ENCODE data around the gene MMP27.
"Not testable (repeated sequence)": the region's sequence is repeated elsewhere in the genome, so short reads cannot be mapped to it uniquely, and the experiment has no call there.

The MMP27 gene

DNA sequence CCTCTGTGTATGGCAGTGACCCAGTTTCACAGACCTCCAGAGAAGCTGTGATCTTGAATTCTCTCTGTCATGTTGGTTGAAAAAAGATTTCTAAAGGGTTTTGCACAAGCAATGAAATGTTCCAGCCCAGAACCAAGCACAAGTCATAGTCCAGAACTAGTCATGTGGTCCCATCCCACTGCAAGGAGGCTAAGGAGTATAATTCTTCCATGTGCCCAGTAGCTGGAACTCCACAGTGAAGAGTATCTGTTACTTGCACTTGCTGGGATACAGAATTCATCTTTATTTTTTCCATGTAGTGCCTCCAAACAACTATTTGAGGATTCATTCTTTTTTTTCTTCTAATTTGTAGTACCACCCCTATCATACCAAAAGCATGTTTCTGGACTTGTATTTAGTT, 29.1 kb upstream of the MMP27 start:
- Histone ChIP-seq H3K79me2 (ENCODE audit: insufficient read depth, low read depth) (no peaks in the 10 kb centered on the region), H3K27ac (no peak overlapping the region), H3K4me1 (ENCODE audit: low read depth, poor library complexity, severe bottlenecking) (no peaks in the 10 kb centered on the region), H3K36me3 (ENCODE audit: insufficient read depth) (no peaks in the 10 kb centered on the region), H3K4me2 (no peak overlapping the region), H3K27me3 (ENCODE audit: insufficient read depth, low read depth) (no peaks in the 10 kb centered on the region), H3K9ac (no peak overlapping the region), H4K20me1 (ENCODE audit: insufficient read depth) (no peaks in the 10 kb centered on the region), H2AFZ (ENCODE audit: low read depth) (no peak overlapping the region), H3K4me3 (IDR thresholded peaks at IDR 0.05; ENCODE audit: insufficient read depth, low read depth, low read length) (no peak overlapping the region)
- TF ChIP-seq, protein P1, sequence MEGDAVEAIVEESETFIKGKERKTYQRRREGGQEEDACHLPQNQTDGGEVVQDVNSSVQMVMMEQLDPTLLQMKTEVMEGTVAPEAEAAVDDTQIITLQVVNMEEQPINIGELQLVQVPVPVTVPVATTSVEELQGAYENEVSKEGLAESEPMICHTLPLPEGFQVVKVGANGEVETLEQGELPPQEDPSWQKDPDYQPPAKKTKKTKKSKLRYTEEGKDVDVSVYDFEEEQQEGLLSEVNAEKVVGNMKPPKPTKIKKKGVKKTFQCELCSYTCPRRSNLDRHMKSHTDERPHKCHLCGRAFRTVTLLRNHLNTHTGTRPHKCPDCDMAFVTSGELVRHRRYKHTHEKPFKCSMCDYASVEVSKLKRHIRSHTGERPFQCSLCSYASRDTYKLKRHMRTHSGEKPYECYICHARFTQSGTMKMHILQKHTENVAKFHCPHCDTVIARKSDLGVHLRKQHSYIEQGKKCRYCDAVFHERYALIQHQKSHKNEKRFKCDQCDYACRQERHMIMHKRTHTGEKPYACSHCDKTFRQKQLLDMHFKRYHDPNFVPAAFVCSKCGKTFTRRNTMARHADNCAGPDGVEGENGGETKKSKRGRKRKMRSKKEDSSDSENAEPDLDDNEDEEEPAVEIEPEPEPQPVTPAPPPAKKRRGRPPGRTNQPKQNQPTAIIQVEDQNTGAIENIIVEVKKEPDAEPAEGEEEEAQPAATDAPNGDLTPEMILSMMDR (conservative IDR thresholded peaks at IDR 0.05; ENCODE audit: low read depth, low read length) = no peak

DNA sequence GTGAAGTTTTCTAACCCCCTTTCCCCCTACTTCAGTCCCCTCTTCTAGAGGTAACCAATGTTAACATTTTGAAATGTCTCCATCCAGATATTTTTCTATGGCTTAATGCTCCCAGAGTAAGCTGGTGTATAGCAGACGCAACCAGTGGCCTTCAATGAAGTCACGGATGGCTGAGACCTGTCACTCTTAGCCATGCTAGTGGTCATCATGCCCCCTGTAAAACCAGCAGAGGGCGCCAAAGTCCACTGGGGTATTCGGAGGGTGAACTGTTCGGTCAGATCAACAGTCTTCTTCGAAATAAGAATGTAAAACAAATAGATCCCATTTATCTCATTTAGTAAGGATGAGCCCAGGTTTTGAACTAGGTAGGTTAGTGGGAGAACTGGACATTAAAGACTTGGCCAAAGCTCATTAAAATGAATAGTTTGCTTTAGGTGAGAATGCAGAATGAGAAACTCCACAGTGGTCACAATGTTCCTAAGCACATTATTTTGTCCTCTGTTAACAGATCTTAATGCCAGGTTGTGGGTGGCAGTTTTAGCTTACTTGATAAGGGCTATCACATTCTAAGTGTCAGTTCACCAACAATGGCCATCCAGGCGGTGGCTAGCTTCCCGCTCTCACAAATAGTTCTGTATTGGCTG, 27.8 kb upstream of the MMP27 start:
- H4K20me1 ChIP-seq (ENCODE audit: insufficient read depth) = no peaks in the 10 kb centered on the region
- H3K36me3 ChIP-seq (ENCODE audit: insufficient read depth) = no peaks in the 10 kb centered on the region
- H3K79me2 ChIP-seq (ENCODE audit: insufficient read depth, low read depth) = no peaks in the 10 kb centered on the region
- H3K4me1 ChIP-seq (ENCODE audit: low read depth, poor library complexity, severe bottlenecking) = no peaks in the 10 kb centered on the region
- TF ChIP-seq, protein P1 (conservative IDR thresholded peaks at IDR 0.05; ENCODE audit: low read depth, low read length) = peak; percentile 60
- no peak overlapping the region for H2AFZ ChIP-seq (ENCODE audit: low read depth)
- no peak overlapping the region for H3K4me2 ChIP-seq
- no peak overlapping the region for H3K4me3 ChIP-seq (IDR thresholded peaks at IDR 0.05; ENCODE audit: insufficient read depth, low read depth, low read length)
- H3K9ac ChIP-seq = no peak overlapping the region
- no peak overlapping the region for H3K27ac ChIP-seq
- H3K27me3 ChIP-seq (ENCODE audit: insufficient read depth, low read depth) = no peaks in the 10 kb centered on the region

DNA sequence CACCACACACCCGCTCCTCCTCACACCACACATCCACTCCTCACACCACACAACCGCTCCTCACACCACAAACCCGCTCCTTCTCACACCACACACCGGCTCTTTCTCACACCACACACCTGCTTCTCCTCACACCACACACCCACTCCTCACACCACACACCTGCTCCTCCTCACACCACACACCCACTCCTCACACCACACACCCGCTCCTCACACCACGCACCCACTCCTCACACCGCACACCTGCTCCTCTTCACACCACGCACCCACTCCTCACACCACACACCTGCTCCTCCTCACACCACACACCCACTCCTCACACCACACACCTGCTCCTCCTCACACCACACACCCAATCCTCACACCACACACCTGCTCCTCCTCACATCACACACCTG, 25.4 kb upstream of the MMP27 start:
- H4K20me1 ChIP-seq (ENCODE audit: insufficient read depth); H3K4me1 ChIP-seq (ENCODE audit: low read depth, poor library complexity, severe bottlenecking); H3K9ac ChIP-seq; H3K79me2 ChIP-seq (ENCODE audit: insufficient read depth, low read depth); H2AFZ ChIP-seq (ENCODE audit: low read depth); H3K4me2 ChIP-seq; H3K27ac ChIP-seq; H3K27me3 ChIP-seq (ENCODE audit: insufficient read depth, low read depth); H3K36me3 ChIP-seq (ENCODE audit: insufficient read depth); H3K4me3 ChIP-seq (IDR thresholded peaks at IDR 0.05; ENCODE audit: insufficient read depth, low read depth, low read length): not testable (repeated sequence)

DNA sequence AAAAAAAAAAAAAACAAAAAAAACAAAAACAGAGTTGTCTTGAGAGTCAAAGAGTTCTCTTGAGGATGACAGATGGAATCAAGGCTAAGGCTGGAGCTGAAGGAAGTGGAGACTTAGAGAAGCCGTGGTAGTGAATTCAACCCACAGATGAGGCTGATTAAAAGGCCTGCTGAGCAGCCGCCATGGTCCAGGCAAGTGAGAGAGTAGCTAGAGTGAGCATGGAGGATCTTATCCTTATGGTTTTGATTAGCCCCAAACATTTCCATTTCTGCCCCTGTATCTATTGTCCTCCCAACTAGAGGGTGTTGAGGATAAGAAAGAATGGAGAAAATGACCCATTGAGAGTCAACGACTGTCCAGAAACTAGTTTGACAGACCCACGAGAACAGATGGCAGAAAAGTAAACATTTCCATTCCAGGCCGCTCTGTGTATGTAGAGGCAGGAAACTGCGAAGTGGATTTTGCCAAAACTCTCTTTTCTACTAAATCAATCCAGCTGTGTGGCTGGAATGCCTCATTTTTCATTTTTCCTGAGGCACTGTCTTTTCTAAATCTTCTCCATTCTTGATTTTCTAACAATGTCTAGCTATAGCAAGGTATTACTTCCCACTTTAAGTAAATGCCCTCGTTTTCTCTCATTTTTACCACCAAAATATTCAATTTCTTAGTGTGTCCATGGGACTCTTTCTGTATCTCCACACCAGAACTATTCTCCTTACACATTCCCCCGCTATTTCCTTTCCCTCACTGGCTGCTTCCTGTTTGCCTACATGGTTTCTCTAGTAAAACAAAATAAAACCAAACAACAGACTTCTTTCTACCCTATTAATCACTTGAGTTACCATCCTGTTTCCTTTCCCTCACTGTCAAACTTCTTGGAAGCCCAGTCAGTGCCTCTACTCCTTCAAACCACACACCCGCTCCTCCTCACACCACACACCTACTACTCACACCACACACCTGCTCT, 24.6 kb upstream of the MMP27 start:
- Histone ChIP-seq H3K27ac (no peak overlapping the region), H3K4me2 (no peak overlapping the region), H4K20me1 (ENCODE audit: insufficient read depth) (no peaks in the 10 kb centered on the region), H3K4me1 (ENCODE audit: low read depth, poor library complexity, severe bottlenecking) (no peaks in the 10 kb centered on the region), H3K36me3 (ENCODE audit: insufficient read depth) (no peaks in the 10 kb centered on the region), H3K27me3 (ENCODE audit: insufficient read depth, low read depth) (no peaks in the 10 kb centered on the region), H3K4me3 (IDR thresholded peaks at IDR 0.05; ENCODE audit: insufficient read depth, low read depth, low read length) (no peak overlapping the region), H3K9ac (no peak overlapping the region), H2AFZ (ENCODE audit: low read depth) (no peak overlapping the region), H3K79me2 (ENCODE audit: insufficient read depth, low read depth) (no peaks in the 10 kb centered on the region)
- TF ChIP-seq, protein P1 (conservative IDR thresholded peaks at IDR 0.05; ENCODE audit: low read depth, low read length) = no peak

DNA sequence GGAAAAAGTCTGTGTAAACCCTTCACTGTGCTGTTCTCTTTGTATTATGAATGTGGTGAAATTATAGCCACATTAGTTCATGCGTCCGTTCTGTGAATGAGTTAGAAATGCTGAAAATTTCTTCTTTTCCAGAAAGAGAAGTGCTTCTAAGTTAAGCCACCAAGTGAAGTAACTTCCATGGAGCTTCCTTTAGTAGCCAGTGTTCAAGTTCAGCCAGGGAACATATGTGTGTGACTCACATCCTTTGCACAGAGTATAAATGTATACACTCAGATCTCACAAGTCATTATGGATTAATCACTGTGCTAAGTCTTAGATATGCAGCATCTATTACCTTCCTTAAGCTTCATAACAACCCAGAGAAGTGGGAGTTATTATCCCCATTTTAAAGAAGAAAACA, 22.3 kb upstream of the MMP27 start:
- no peaks in the 10 kb centered on the region for H4K20me1 ChIP-seq (ENCODE audit: insufficient read depth)
- H3K4me1 ChIP-seq (ENCODE audit: low read depth, poor library complexity, severe bottlenecking) = no peaks in the 10 kb centered on the region
- no peak overlapping the region for H3K4me2 ChIP-seq
- H3K79me2 ChIP-seq (ENCODE audit: insufficient read depth, low read depth) = no peaks in the 10 kb centered on the region
- TF ChIP-seq, protein P1 (conservative IDR thresholded peaks at IDR 0.05; ENCODE audit: low read depth, low read length) = no peak
- no peak overlapping the region for H3K4me3 ChIP-seq (IDR thresholded peaks at IDR 0.05; ENCODE audit: insufficient read depth, low read depth, low read length)
- no peaks in the 10 kb centered on the region for H3K27me3 ChIP-seq (ENCODE audit: insufficient read depth, low read depth)
- no peak overlapping the region for H3K27ac ChIP-seq
- no peak overlapping the region for H2AFZ ChIP-seq (ENCODE audit: low read depth)
- no peak overlapping the region for H3K9ac ChIP-seq
- H3K36me3 ChIP-seq (ENCODE audit: insufficient read depth) = no peaks in the 10 kb centered on the region

All from KMS-11 (cell line).